NT2/D1 (cell line): ENCODE data around the gene ENPP1.

Experiments
- DNase-seq: peaks from one replicate; pipeline ENCODE4 v3.0.0-alpha.2; 2011; ENCODE audit warnings: low read depth, low spot score
- H3K27me3 ChIP-seq: 2 replicates; pipeline ENCODE4 v1.6.0; 2011; ENCODE audit warnings: mild to moderate bottlenecking; ENCODE audit not compliant: insufficient read length, insufficient read depth
- H3K36me3 ChIP-seq: 2 replicates; pipeline ENCODE4 v1.6.1; 2011; ENCODE audit warnings: mild to moderate bottlenecking, low read length, mixed read lengths; ENCODE audit not compliant: insufficient read depth, insufficient read length
- H3K4me1 ChIP-seq: 2 replicates; pipeline ENCODE4 v1.5.1; 2011; ENCODE audit not compliant: insufficient read depth, insufficient read length
- H3K4me3 ChIP-seq: 2 replicates; pipeline ENCODE4 v1.5.1; 2011; ENCODE audit warnings: low read depth; ENCODE audit not compliant: insufficient read length
- H3K9ac ChIP-seq: 2 replicates; pipeline ENCODE4 v1.6.0; 2011; ENCODE audit warnings: low read depth; ENCODE audit not compliant: insufficient read length
- H3K9me3 ChIP-seq: 2 replicates; pipeline ENCODE4 v1.5.1; 2011; ENCODE audit warnings: mild to moderate bottlenecking, low read length; ENCODE audit not compliant: insufficient read depth
- SUZ12 ChIP-seq: IDR thresholded peaks from 2 replicates; pipeline ENCODE4 v1.6.1; 2011; ENCODE audit not compliant: insufficient read length, insufficient read depth; ENCODE audit errors: extremely low read depth
- YY1 ChIP-seq: IDR thresholded peaks from 2 replicates; pipeline ENCODE4 v1.6.1; 2011; ENCODE audit not compliant: insufficient read length, insufficient read depth
- ZNF274 ChIP-seq: IDR thresholded peaks from 2 replicates; pipeline ENCODE4 v1.6.1; 2011; ENCODE audit warnings: mild to moderate bottlenecking, low read depth, low read length

ENPP1 gene

DNA sequence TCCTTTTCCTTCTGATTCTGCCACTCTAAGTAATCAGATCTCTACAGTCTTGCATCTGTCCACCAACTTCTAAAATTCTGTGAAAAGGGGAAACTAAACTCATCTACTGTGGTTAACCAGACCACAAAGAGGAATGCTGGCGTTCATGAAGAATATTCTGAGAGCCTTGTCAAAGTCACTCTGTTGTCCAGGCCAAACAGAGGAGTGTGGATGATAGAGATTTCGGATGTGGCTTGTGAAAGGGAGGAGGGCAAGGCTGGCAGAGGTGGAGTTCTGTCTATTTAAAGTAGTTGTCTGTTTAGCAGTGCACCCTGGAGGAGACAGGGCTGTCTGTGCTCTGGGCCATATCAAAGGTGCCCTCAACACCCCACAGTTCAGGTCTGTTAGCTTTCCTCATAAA, 109.5 kb downstream of the ENPP1 start:
- Histone ChIP-seq H3K9ac (no peak overlapping the region), H3K9me3 (peaks cover 35% of the 10 kb centered on the region; the same call in 1 of the 2 replicates), H3K27me3 (no peaks in the 10 kb centered on the region), H3K4me1 (no peaks in the 10 kb centered on the region), H3K4me3 (no peak overlapping the region), H3K36me3 (peaks cover 30% of the 10 kb centered on the region)
- no peak for TF ChIP-seq SUZ12
- no peak for TF ChIP-seq YY1
- TF ChIP-seq ZNF274, result no peak
- DNase-seq, result no peak

GRCh38 chr6:131917763-131918649, 110.2 kb downstream of the ENPP1 start:
- H3K4me1 ChIP-seq, result no peaks in the 10 kb centered on the region
- H3K9me3 ChIP-seq, result peaks cover 35% of the 10 kb centered on the region; the same call in 1 of the 2 replicates
- TF ChIP-seq SUZ12 (no peak), YY1 (no peak), ZNF274 (no peak)
- no peaks in the 10 kb centered on the region for H3K27me3 ChIP-seq
- DNase-seq, result no peak
- H3K36me3 ChIP-seq, result peaks cover 26% of the 10 kb centered on the region
- H3K9ac ChIP-seq, result no peak overlapping the region
- H3K4me3 ChIP-seq, result no peak overlapping the region

GRCh38 chr6:131918650-131919355, 111.0 kb downstream of the ENPP1 start:
- no peaks in the 10 kb centered on the region for H3K4me1 ChIP-seq
- DNase-seq, result no peak
- H3K4me3 ChIP-seq, result no peak overlapping the region
- H3K27me3 ChIP-seq, result no peaks in the 10 kb centered on the region
- H3K9me3 ChIP-seq, result peaks cover 37% of the 10 kb centered on the region; the same call in 1 of the 2 replicates
- TF ChIP-seq YY1, result no peak
- TF ChIP-seq ZNF274, result no peak
- no peak for TF ChIP-seq SUZ12
- H3K9ac ChIP-seq, result no peak overlapping the region
- H3K36me3 ChIP-seq, result peaks cover 22% of the 10 kb centered on the region

- no peak for DNase-seq
- Histone ChIP-seq H3K27me3 (no peaks in the 10 kb centered on the region), H3K4me3 (no peak overlapping the region), H3K36me3 (peaks cover 10% of the 10 kb centered on the region), H3K9ac (no peak overlapping the region), H3K9me3 (peaks cover 31% of the 10 kb centered on the region; the same call in 1 of the 2 replicates), H3K4me1 (no peaks in the 10 kb centered on the region)
- TF ChIP-seq ZNF274, result no peak
- TF ChIP-seq YY1, result no peak
- TF ChIP-seq SUZ12, result no peak
These were observed 112.8 kb downstream of the ENPP1 start for GRCh38 chr6:131920656-131921055.

GRCh38 chr6:131923356-131923755, 115.5 kb downstream of the ENPP1 start:
- Histone ChIP-seq H3K36me3 (peaks cover 7% of the 10 kb centered on the region), H3K4me1 (no peaks in the 10 kb centered on the region), H3K4me3 (no peak overlapping the region), H3K27me3 (no peaks in the 10 kb centered on the region), H3K9me3 (peaks cover 16% of the 10 kb centered on the region; the same call in 1 of the 2 replicates), H3K9ac (no peak overlapping the region)
- DNase-seq, result peak; percentile 65
- TF ChIP-seq SUZ12 (no peak), YY1 (no peak), ZNF274 (no peak)

- H3K9me3 ChIP-seq, result peaks cover 7% of the 10 kb centered on the region; the same call in 1 of the 2 replicates
- no peak for TF ChIP-seq YY1
- no peak for TF ChIP-seq ZNF274
- no peak for TF ChIP-seq SUZ12
- H3K4me1 ChIP-seq, result no peaks in the 10 kb centered on the region
- H3K27me3 ChIP-seq, result no peaks in the 10 kb centered on the region
- H3K36me3 ChIP-seq, result no peaks in the 10 kb centered on the region
- DNase-seq, result no peak
- H3K9ac ChIP-seq, result no peak overlapping the region
- H3K4me3 ChIP-seq, result no peak overlapping the region
These were observed 117.2 kb downstream of the ENPP1 start for GRCh38 chr6:131924881-131925474.

DNA sequence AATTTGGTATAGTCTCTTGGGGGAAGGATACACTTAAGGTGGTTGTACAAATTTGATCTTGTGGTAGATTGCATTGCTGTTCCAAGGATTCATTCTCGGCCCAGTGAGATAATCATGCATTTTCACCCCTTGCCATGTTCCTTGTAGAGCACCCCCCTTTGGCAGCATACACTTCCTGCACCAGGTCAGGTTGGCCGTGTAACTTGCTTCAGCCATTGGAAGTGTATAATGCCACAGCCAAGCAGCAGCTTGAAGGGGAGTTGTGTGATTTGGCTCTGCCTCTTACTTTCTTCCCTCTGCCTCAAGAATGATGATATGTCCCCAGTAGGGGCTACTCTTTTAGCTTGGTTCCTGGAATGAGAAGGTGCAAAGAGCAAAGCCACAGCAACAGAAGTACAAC, 121.4 kb downstream of the ENPP1 start:
- no peak overlapping the region for H3K9ac ChIP-seq
- H3K27me3 ChIP-seq, result no peaks in the 10 kb centered on the region
- H3K36me3 ChIP-seq, result no peaks in the 10 kb centered on the region
- H3K4me1 ChIP-seq, result no peaks in the 10 kb centered on the region
- H3K9me3 ChIP-seq, result no peaks in the 10 kb centered on the region
- DNase-seq, result no peak
- TF ChIP-seq SUZ12 (no peak), YY1 (no peak), ZNF274 (no peak)
- no peak overlapping the region for H3K4me3 ChIP-seq
